Fibroblast of lung (primary cell): ENCODE data around the gene ARMC9. TPM values are rescaled to one million over a fixed set of nuclear protein-coding genes. Genes with fewer than 3 reads are reported as not detected.

Source experiments
- DNase-seq, 2 donors: peaks; one replicate each; pipeline versions ENCODE4 v3.0.0 to v3.0.0-alpha.2; 2010; ENCODE audit warnings: low read depth in 2 of 2
- H2AFZ ChIP-seq: 2 replicates; pipeline ENCODE4 v1.5.1; 2012; ENCODE audit warnings: low read length, control low read depth, inconsistent platforms
- H3K27ac ChIP-seq: 2 replicates; pipeline ENCODE4 v1.5.1; 2011; ENCODE audit warnings: low read length, control low read depth; ENCODE audit not compliant: insufficient read depth
- H3K27me3 ChIP-seq: 2 replicates; pipeline ENCODE4 v1.5.1; 2011; ENCODE audit warnings: mild to moderate bottlenecking, low read length; ENCODE audit not compliant: control insufficient read depth, insufficient read depth
- H3K36me3 ChIP-seq: 2 replicates; pipeline ENCODE4 v1.5.1; 2011; ENCODE audit warnings: low read length; ENCODE audit not compliant: control insufficient read depth, insufficient read depth
- H3K4me1 ChIP-seq: 2 replicates; pipeline ENCODE4 v1.5.1; 2011; ENCODE audit warnings: low read length; ENCODE audit not compliant: control insufficient read depth, insufficient read depth; ENCODE audit errors: extremely low read depth
- H3K4me2 ChIP-seq: 2 replicates; pipeline ENCODE4 v1.5.1; 2011; ENCODE audit warnings: low read length, control low read depth; ENCODE audit not compliant: insufficient read depth; ENCODE audit errors: extremely low read depth
- H3K4me3 ChIP-seq, 4 experiments: fragments of 200-600 bp in 1 of 4; sonication (generic) in 1 of 4; replicated peaks in 1 of 4; 2 replicates each; pipeline ENCODE4 v1.5.1; 2011 to 2016; ENCODE audit warnings: low read length in 4 of 4, low read depth in 3 of 4, mild to moderate bottlenecking in 3 of 4, control low read depth in 2 of 4, inconsistent platforms in 1 of 4, mixed read lengths in 1 of 4; ENCODE audit not compliant: insufficient read depth in 1 of 4; ENCODE audit errors: control extremely low read depth in 1 of 4
- H3K79me2 ChIP-seq: 2 replicates; pipeline ENCODE4 v1.5.1; 2012; ENCODE audit warnings: mild to moderate bottlenecking, low read length, inconsistent platforms; ENCODE audit not compliant: control insufficient read depth, insufficient read depth
- H3K9ac ChIP-seq: 2 replicates; pipeline ENCODE4 v1.5.1; 2011; ENCODE audit warnings: mild to moderate bottlenecking, low read length, control low read depth; ENCODE audit not compliant: insufficient read depth
- H3K9me3 ChIP-seq: 2 replicates; pipeline ENCODE4 v1.5.1; 2012; ENCODE audit warnings: low read depth, low read length; ENCODE audit not compliant: control insufficient read depth, insufficient read depth
- H4K20me1 ChIP-seq: 2 replicates; pipeline ENCODE4 v1.5.1; 2011; ENCODE audit warnings: low read length; ENCODE audit not compliant: control insufficient read depth, insufficient read depth; ENCODE audit errors: extremely low read depth
- EZH2 ChIP-seq: IDR thresholded peaks from 2 replicates; pipeline ENCODE4 v1.5.1; 2012; ENCODE audit warnings: low read length, control low read depth, mild to moderate bottlenecking; ENCODE audit errors: missing control alignments
- polyA plus RNA-seq, 2 donors: library from polyadenylated mRNA; depleted of rRNA in 1 of 2; stranded (reverse) in 1 of 2; unstranded in 1 of 2; fragments of >200 nt; gene quantifications; 2 replicates each; pipeline ENCODE4 v1.2.1, GENCODE V29; 2011 to 2012; ENCODE audit warnings: missing spikeins in 1 of 2
- total RNA-seq: library from RNA; depleted of rRNA; stranded (reverse); fragments of >200 nt; gene quantifications from 2 replicates; pipeline ENCODE4 v1.2.1, GENCODE V29; 2014
- TF ChIP-seq, protein P1 (sequence below), 2 donors: IDR thresholded peaks in 1 of 2; conservative IDR thresholded peaks in 1 of 2; 1 replicate in 1 of 2; 2 replicates in 1 of 2; pipeline ENCODE4 v1.5.1; 2011 to 2012; ENCODE audit warnings: low read length in 2 of 2, control low read depth in 1 of 2, inconsistent platforms in 1 of 2, low read depth in 1 of 2, mild to moderate bottlenecking in 1 of 2

ARMC9 gene
- total and polyA plus RNA-seq, 2 donors (not counting 1 experiment from before 2014, with no cell fraction given) = 68.4 to 153 TPM

DNA sequence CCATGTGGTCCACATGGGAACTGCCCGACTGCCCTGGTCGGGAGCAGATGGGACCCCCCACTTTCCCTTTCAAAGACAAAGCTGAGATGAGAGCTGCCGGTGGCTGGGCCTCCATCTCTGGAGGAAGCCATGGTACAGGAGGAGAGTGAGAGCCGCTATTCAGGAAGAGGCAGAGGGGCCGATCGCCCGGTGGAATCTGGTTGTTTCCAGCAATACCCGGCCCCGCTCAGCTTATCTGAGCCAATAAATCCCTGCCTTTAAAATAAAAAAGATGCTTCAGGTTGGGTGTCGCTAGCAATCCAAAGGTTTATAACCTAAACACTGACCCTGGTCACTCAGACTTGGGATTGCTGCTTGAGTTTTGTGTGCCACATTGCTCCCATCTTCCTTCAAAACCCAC lies 181.9 kb downstream of the ARMC9 start:
- Histone ChIP-seq H4K20me1 (no peaks in the 10 kb centered on the region), H3K4me3 (no peak overlapping the region), H3K4me2 (no peak overlapping the region), H3K79me2 (no peaks in the 10 kb centered on the region), H3K9me3 (no peaks in the 10 kb centered on the region), H3K4me1 (no peaks in the 10 kb centered on the region), H3K9ac (no peak overlapping the region), H3K27me3 (no peaks in the 10 kb centered on the region), H3K36me3 (no peaks in the 10 kb centered on the region), H2AFZ (no peak overlapping the region), H3K27ac (no peak overlapping the region)
- DNase-seq = no peak
- TF ChIP-seq, protein P1, sequence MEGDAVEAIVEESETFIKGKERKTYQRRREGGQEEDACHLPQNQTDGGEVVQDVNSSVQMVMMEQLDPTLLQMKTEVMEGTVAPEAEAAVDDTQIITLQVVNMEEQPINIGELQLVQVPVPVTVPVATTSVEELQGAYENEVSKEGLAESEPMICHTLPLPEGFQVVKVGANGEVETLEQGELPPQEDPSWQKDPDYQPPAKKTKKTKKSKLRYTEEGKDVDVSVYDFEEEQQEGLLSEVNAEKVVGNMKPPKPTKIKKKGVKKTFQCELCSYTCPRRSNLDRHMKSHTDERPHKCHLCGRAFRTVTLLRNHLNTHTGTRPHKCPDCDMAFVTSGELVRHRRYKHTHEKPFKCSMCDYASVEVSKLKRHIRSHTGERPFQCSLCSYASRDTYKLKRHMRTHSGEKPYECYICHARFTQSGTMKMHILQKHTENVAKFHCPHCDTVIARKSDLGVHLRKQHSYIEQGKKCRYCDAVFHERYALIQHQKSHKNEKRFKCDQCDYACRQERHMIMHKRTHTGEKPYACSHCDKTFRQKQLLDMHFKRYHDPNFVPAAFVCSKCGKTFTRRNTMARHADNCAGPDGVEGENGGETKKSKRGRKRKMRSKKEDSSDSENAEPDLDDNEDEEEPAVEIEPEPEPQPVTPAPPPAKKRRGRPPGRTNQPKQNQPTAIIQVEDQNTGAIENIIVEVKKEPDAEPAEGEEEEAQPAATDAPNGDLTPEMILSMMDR (conservative IDR thresholded peaks at IDR 0.05 in 1 of 2, IDR thresholded peaks at IDR 0.05 in 1 of 2; ENCODE audit: low read depth in 1 of 2, low read length in 2 of 2) = no peak
- no peak for TF ChIP-seq EZH2

- Histone ChIP-seq H3K4me1 (no peaks in the 10 kb centered on the region), H4K20me1 (no peaks in the 10 kb centered on the region), H3K4me2 (no peak overlapping the region), H3K36me3 (no peaks in the 10 kb centered on the region), H3K27me3 (no peaks in the 10 kb centered on the region), H3K9me3 (no peaks in the 10 kb centered on the region), H3K9ac (no peak overlapping the region), H3K27ac (no peak overlapping the region), H2AFZ (no peak overlapping the region), H3K4me3 (no peak overlapping the region), H3K79me2 (no peaks in the 10 kb centered on the region)
- DNase-seq = no peak
- no peak for TF ChIP-seq EZH2
- TF ChIP-seq, protein P1 (conservative IDR thresholded peaks at IDR 0.05 in 1 of 2, IDR thresholded peaks at IDR 0.05 in 1 of 2; ENCODE audit: low read depth in 1 of 2, low read length in 2 of 2) = no peak
Measured at GRCh38 chr2:231380991-231381847, 182.8 kb downstream of the ARMC9 start.

GRCh38 chr2:231382116-231382515 lies 183.7 kb downstream of the ARMC9 start:
- no peak overlapping the region for H2AFZ ChIP-seq
- TF ChIP-seq, protein P1 (conservative IDR thresholded peaks at IDR 0.05 in 1 of 2, IDR thresholded peaks at IDR 0.05 in 1 of 2; ENCODE audit: low read depth in 1 of 2, low read length in 2 of 2) = no peak
- no peak for TF ChIP-seq EZH2
- H3K27ac ChIP-seq = no peak overlapping the region
- H3K36me3 ChIP-seq = no peaks in the 10 kb centered on the region
- no peaks in the 10 kb centered on the region for H3K9me3 ChIP-seq
- no peak overlapping the region for H3K4me2 ChIP-seq
- no peaks in the 10 kb centered on the region for H4K20me1 ChIP-seq
- no peak overlapping the region for H3K4me3 ChIP-seq
- H3K4me1 ChIP-seq = no peaks in the 10 kb centered on the region
- H3K27me3 ChIP-seq = no peaks in the 10 kb centered on the region
- no peak overlapping the region for H3K9ac ChIP-seq
- DNase-seq = no peak
- no peaks in the 10 kb centered on the region for H3K79me2 ChIP-seq
